Measurements from ENCODE around the gene AOC1. TPM values are rescaled to one million over a fixed set of nuclear protein-coding genes. Genes with fewer than 3 reads are reported as not detected.
"Not testable (repeated sequence)": the region's sequence is repeated elsewhere in the genome, so short reads cannot be mapped to it uniquely, and the experiment has no call there.

AOC1 gene
- total RNA-seq, 1 donor from 2014 or later: 0.36 TPM

DNA sequence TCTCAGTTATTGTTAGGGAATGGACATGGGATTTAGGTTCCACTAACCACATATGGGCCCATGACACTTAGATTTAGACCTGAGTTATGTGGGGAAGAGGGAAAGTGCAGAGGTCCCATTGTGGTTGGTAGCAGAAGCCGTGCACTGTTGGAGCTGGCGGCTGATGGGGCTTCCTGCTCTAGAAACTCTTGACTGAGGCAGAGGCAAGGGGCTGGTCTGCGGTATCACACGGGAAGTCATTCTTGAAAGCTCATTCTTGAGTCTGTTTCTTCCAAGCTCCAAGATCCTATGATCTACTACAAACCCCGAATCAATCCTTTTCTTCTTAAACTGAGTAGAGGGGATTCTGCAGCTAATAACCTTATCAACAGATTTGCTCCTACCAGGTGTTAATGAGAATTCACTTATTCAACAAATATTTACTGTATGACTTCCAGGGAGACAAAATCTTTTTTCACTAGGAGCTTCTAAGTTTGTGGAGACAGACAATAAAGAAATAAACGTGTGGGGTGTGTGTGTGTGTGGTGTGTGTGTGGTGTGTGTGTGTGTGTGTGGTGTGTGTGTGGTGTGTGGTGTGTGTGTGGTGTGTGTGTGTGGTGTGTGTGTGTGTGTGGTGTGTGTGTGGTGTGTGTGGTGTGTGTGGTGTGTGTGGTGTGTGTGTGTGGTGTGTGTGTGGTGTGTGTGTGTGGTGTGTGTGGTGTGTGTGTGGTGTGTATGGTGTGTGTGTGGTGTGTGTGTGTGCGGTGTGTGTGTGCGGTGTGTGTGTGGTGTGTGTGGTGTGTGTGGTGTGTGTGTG, 57.1 kb downstream of the AOC1 start:
- H3K4me1 ChIP-seq: peaks cover 1% of the 10 kb centered on the region
- H3K27me3 ChIP-seq (ENCODE audit: low read depth): peaks cover 7% of the 10 kb centered on the region
- TF ChIP-seq, protein P1, sequence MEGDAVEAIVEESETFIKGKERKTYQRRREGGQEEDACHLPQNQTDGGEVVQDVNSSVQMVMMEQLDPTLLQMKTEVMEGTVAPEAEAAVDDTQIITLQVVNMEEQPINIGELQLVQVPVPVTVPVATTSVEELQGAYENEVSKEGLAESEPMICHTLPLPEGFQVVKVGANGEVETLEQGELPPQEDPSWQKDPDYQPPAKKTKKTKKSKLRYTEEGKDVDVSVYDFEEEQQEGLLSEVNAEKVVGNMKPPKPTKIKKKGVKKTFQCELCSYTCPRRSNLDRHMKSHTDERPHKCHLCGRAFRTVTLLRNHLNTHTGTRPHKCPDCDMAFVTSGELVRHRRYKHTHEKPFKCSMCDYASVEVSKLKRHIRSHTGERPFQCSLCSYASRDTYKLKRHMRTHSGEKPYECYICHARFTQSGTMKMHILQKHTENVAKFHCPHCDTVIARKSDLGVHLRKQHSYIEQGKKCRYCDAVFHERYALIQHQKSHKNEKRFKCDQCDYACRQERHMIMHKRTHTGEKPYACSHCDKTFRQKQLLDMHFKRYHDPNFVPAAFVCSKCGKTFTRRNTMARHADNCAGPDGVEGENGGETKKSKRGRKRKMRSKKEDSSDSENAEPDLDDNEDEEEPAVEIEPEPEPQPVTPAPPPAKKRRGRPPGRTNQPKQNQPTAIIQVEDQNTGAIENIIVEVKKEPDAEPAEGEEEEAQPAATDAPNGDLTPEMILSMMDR (IDR thresholded peaks at IDR 0.05; ENCODE audit: borderline replicate concordance): no peak
- no peaks in the 10 kb centered on the region for H3K9me3 ChIP-seq (replicated peaks)
- H3K27ac ChIP-seq (replicated peaks): no peak overlapping the region
- no peak overlapping the region for H3K4me3 ChIP-seq
- intact Hi-C loops (cut with micrococcal nuclease): no loop called here
- no peak for DNase-seq
- no peaks in the 10 kb centered on the region for H3K36me3 ChIP-seq

DNA sequence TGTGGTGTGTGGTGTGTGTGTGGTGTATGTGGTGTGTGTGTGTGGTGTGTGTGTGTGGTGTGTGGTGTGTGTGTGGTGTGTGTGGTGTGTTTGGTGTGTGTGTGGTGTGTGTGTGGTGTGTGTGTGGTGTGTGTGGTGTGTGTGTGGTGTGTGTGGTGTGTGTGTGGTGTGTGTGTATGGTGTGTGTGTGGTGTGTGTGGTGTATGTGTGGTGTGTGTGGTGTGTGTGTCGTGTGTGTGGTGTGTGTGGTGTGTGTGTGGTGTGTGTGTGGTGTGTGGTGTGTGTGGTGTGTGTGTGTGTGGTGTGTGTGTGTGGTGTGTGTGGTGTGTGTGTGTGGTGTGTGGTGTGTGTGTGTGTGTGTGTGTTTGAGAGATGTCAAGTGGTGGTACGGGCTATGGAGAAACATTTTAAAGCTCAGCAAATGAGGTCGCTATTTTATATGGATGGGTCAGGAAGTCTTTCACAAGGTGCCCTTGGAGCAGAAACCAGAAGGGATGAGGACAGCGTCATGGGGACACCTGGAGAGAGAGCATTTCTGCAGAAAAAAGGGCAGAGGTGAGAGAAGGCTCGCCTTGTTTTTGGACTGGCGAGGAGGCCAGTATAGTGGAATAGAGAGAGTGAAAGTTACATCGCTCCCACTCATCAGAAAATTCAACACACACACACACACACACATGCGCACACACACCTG, 58.1 kb downstream of the AOC1 start:
- H3K36me3 ChIP-seq; H3K4me3 ChIP-seq; intact Hi-C loops (cut with micrococcal nuclease); H3K9me3 ChIP-seq (replicated peaks); DNase-seq; H3K27ac ChIP-seq (replicated peaks); H3K4me1 ChIP-seq: not testable (repeated sequence)
- H3K27me3 ChIP-seq (ENCODE audit: low read depth): peaks cover 14% of the 10 kb centered on the region

DNA sequence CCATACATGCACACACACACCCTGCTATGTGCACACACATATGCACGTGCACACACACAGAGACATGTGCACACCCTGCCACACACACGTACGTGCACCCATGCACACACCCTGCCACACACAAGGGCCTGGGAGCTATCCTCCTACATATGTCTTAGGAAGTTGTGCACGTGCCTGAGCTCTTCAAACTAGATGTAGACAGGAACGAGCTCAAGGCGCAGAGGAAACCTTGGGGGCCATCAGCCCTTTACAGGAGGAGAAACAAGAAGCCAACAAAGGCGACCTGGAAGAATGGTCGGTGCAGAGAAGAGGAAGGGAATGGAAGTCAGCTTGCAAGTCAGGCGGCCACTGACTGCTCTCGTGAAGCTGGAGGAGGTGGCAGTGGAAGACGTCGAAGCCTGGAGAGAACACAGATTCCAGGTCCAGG, 58.7 kb downstream of the AOC1 start:
- Histone ChIP-seq H3K27ac (replicated peaks) (no peak overlapping the region), H3K9me3 (replicated peaks) (no peaks in the 10 kb centered on the region)
- TF ChIP-seq, protein P1 (IDR thresholded peaks at IDR 0.05; ENCODE audit: borderline replicate concordance): no peak

More for the DNA sequence above, 58.7 kb downstream of the AOC1 start:
- Histone ChIP-seq H3K36me3 (no peaks in the 10 kb centered on the region), H3K4me3 (no peak overlapping the region), H3K27me3 (ENCODE audit: low read depth) (peaks cover 17% of the 10 kb centered on the region), H3K4me1 (no peaks in the 10 kb centered on the region)
- intact Hi-C loops (cut with micrococcal nuclease): no loop called here
- no peak for DNase-seq

Other genes starting within 250 kb of the AOC1 start
- 24.3 TPM for gene GIMAP6, start 220.1 kb upstream of the AOC1 start, total RNA-seq
- 5.0 TPM for gene GIMAP2, start 166.8 kb upstream of the AOC1 start, total RNA-seq
- 5.9 TPM for gene GIMAP1, start 135.9 kb upstream of the AOC1 start, total RNA-seq
- gene GIMAP5, start 115.1 kb upstream of the AOC1 start, total RNA-seq: 10.7 TPM
- gene TMEM176B, start 52.2 kb upstream of the AOC1 start, total RNA-seq: 34.0 TPM
- 18.5 TPM for gene TMEM176A, start 51.7 kb upstream of the AOC1 start, total RNA-seq
- 94.1 TPM for gene KCNH2, start 125.8 kb downstream of the AOC1 start, total RNA-seq
- gene NOS3, start 138.5 kb downstream of the AOC1 start, total RNA-seq: 12.6 TPM
- not detected for gene ATG9B, start 172.0 kb downstream of the AOC1 start, total RNA-seq
- 28.3 TPM for gene ABCB8, start 175.9 kb downstream of the AOC1 start, total RNA-seq
- gene ASIC3, start 196.0 kb downstream of the AOC1 start, total RNA-seq: 5.3 TPM
- gene CDK5, start 205.4 kb downstream of the AOC1 start, total RNA-seq: 9.6 TPM
- gene SLC4A2, start 207.1 kb downstream of the AOC1 start, total RNA-seq: 62.9 TPM
- gene FASTK, start 228.3 kb downstream of the AOC1 start, total RNA-seq: 75.7 TPM
- 30.1 TPM for gene TMUB1, start 231.0 kb downstream of the AOC1 start, total RNA-seq
- gene AGAP3, start 234.0 kb downstream of the AOC1 start, total RNA-seq: 51.0 TPM

Data from left ventricle myocardium inferior (tissue), 1 donor.